GM19035 (cell line): ENCODE data around the gene PRM3.

Experiments
- ATAC-seq: cut with Tn5 transposase; IDR thresholded peaks from one replicate; pipeline ENCODE4 v1.9.1; 2021; ENCODE audit not compliant: unreplicated experiment

The PRM3 gene

DNA sequence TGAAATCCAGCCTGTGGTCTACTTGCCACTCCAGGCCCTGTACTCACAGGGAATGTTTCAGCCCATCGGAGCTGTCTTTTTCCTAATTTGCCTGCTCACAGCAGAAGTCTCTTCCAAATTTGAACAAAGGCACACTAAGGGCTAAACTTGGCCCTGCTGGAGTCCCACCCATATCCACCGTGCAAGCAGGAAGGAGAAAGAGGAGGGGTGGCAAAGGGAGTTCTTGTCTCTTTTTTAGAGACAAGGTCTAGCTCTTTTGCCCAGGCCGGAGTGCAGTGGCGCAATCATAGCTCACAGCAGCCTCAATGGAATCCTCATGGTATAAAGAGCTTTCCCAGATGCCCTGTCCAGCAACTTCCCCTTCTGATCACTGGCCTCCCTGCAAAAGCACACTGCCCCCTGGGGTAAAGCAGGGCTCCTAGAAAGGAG, 10.4 kb upstream of the PRM3 start:
- no peak for ATAC-seq

DNA sequence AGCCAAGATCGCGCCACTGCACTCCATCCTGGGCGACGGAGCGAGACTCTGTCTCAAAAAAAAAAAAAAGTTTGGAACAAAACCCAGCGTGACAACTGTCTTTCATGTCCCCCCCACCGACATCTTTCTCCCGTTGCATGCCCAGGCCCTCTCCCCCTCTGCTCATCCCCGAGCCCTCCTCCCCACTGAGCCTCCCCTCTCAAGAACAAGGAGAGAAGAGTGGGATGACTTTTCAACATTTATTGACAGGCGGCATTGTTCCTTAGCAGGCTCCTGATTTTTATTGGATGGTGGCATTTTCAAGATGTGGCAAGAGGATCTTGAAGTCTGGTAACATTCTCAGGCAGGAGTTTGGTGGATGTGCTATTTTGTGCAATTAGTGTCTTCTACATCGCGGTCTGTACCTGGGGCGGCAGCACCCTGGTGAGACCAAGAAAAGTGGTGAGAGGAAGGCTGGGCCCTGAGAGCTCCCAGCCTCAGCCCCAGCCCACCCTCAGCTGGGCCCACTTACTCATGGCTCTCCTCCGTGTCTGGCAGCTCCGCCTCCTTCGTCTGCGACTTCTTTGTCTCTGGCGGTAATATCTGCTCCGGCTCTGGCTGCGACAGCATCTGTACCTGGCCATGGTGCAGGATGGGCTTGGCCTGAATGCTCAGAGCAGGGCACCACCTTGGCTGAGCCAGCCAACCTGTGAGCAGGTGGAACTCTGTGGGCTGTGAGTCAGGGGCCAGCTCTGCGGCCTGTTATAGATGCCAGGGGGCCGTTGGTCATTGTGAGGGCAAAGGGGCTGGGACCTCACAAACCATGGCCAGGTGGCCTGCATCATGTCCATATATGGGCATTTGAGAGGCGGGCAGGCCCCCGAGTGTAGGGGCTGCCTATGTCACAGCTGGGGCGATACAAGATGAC, 7.4 kb upstream of the PRM3 start, which contains the start of gene PRM1:
PRM1 (minus strand) TSS at position 715 of the 907 bp plus-strand sequence; CDS start at position 623, 92 bp downstream.
- no peak for ATAC-seq

DNA sequence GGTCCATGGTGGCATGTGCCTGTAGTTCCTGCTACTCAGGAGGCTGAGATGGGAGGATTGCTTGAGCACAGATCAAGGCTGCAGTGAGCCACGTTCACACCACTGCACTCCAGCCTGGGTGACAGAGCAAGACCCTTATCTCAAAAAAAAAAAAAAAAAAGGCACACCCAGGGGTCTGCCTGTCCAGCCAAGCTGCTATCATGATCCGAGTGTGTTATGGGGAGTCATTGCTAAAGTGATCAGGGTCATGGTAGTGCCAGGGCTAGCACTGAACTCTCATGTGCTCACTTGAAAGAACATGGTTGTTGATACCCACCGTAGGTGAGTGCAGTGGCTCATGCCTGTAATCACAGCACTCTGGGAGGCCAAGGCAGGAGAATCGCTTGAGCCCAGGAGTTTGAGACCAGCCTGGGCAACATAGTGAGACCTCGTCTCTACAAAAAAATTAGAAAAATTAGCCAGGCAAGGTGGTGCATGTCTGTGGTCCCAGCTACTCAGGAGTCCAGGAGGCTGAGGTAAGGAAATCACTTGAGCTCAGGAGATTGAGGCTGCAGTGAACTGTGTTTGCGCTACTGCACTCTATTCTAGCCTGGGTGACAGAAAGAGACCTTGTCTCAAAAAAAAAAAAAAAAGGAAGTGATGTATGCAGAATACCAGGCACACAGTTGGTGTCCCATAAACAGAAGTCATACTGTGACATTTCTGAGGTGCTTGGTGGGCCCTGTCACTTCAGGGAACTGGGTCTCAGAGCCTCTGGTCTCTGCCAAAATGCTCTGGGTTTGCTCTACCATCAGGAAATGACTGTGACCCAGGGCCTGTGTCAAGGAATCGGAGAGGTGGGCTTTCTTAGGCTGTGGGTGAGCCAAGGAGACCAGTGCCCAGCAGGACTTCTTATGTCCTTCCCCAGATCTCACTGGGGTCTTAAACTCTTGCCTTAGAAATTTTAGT, 5.5 kb upstream of the PRM3 start:
- ATAC-seq = no peak

DNA sequence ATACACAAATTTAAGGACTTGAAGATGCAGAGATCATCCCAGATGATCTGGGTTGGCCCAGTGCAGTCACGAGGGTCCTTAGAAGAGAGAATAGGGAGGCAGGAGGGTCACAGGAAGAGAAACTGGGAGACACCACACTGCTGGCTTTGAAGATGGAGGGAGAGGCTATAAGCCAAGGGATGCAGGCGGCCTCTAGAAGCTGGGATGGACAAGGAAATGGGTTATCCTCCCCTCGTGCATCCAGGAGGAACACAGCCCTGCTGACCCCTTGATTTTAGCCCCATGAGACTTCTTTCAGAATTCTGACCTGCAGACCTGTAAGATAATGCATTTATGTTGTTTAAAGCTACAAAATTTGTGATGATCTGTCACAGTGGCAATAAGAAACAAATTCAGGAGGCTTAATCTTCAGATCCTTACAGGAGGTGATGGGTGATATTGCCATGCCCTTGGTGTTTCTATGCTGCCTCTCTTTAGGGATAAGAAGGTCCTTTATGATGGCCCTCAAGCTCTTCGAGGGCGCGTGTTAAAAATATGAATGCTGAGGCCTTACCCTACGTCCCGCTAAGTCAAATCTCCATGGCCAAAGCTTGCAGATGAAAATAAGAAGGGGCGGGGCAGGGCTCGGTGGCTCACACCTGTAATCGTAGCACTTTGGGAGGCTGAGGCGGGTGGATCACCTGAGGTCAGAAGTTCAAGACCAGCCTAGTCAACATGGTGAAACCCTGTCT, 4.3 kb upstream of the PRM3 start:
- no peak for ATAC-seq

GRCh38 chr16:11276896-11277593, 3.6 kb upstream of the PRM3 start:
- no peak for ATAC-seq

GRCh38 chr16:11276143-11276895, 2.9 kb upstream of the PRM3 start, which contains the start of gene PRM2:
TSS of gene PRM2 (minus strand) at chr16:11276480. CDS start at chr16:11276370, 110 bp downstream.
- ATAC-seq = no peak

- no peak for ATAC-seq
Observed at GRCh38 chr16:11274964-11275363, 1.5 kb upstream of the PRM3 start.

DNA sequence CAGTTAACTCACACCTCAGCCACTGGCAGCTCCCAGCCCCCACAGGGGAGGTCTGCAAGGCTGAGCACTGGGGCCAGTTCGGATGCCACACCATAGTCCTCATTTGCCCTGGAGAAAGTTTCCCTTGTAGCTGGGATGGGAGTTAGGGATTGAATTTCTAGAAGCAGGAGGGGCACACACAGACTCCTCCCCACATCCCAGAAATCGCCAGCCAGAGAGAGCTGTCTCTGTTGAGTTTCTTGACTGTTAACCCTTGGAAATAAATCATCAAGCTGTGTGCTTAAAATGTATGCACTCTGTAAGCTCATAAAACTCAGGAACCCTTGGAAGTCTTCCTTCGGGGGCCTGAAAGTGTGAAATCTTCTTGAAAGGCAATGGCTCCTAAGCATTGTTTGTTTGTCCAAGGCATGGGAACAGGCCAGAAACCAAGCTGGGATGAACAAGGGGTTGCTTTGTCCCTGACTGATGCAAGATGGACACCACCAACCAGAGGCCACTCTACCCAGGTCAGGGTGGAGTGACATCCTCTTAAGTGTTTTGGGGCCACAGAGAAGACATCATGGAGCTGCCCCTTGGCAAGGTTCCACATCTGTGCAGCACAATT, 394 bp upstream of the PRM3 start:
- no peak for ATAC-seq

DNA sequence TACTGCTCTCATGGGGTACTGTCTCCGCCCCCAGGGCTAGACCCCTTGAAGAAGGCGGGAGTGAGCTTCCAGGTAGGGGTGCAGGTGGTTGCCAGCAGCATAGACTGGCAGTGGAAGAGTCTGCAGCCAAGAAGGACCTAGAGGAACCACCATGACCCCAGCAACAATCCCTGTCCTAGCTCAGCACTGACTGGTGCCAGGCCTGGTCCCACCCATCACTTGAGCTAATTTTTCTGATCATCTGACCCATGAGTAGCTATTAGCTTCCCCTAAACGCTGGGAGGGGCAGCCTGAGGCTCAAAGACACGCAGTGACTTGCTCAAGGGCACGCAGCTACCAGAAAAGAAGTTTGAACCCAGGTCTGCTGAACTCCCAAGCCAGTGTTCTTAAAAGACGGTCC, 945 bp downstream of the PRM3 start:
- ATAC-seq = no peak

DNA sequence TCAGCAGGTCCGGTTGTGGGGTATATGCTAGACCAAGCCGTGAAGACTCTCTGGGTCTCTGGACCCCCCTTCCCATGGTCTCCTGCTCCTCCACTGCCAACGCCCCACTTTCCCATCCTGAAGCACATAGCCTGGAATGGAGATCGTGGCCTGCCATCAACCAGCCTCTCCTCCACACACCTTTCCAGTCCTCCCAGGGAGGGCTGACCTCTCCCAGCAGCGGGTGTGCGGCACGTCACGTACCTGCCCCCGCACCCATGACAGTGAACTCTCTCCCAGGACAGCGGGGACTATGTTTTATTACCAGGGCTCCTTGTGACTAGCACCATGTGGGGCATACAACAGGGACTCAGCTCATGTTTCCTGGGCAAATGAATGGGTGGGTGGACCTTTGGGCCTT, 1.8 kb downstream of the PRM3 start:
- no peak for ATAC-seq

GRCh38 chr16:11270602-11271162, 2.7 kb downstream of the PRM3 start:
- ATAC-seq = no peak

- no peak for ATAC-seq
Observed at GRCh38 chr16:11268921-11269375, 4.5 kb downstream of the PRM3 start, which contains the start of gene TNP2. TSS of gene TNP2 (minus strand) at chr16:11269325. CDS start at chr16:11269262, 63 bp downstream.

DNA sequence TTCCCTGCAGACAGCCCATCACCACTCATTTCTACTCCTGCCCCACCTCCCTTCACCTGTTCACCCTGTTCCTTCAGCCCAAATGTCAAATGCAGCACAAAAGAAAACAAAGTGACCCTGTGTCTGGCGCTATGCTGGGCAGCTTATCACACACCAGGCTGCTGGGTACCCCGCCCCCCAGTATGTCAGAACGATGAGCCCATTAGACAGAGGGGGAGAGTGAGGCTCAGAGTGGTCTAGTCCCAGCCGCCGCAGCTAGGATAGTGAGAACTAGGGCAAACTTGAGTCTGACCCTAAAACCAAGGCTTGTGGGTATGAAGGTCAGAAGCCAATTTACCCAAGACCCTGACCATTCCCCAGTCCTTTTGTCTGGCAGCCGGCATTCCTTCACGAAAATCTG, 8.3 kb downstream of the PRM3 start:
- ATAC-seq = no peak

- ATAC-seq = no peak
Observed at GRCh38 chr16:11264155-11264832, 9.1 kb downstream of the PRM3 start.

DNA sequence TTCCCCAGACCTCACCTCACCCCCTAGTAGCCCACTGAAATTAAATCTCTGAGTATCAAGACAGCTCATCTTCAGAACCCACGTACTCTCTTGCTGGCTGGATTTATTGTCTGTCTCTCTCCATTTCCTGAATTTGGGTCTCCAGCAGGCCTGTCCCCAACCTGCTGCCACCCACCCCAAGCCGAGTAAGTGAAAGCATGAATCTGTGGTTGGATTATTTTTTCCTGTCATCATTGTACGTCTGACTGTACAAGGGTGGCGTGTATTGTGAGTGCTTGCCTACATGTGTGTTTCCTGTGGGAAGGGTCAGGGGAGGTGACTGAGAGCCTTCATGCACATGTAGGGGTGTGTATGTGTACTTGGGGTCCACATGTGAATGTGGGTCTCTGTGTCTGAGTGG, 9.7 kb downstream of the PRM3 start:
- ATAC-seq = no peak

DNA sequence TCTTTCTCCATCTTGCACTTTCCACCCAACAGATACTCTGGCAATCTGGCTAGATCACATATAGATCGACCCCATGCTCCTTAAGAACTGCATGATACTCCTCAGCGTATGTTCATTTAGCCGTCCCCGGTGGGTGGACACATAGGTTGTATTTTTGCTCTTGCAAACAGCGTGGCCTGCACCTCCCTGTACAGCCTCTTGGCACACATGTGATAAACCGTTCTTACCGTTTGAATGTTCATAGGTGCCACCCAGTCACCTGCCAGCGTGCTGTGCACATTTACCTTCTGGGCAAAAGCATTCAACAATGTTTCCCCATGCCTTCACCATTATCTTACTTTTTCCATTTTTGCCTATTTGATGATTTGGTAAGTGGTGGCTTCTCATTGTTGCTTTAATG, 10.5 kb downstream of the PRM3 start:
- ATAC-seq = no peak

DNA sequence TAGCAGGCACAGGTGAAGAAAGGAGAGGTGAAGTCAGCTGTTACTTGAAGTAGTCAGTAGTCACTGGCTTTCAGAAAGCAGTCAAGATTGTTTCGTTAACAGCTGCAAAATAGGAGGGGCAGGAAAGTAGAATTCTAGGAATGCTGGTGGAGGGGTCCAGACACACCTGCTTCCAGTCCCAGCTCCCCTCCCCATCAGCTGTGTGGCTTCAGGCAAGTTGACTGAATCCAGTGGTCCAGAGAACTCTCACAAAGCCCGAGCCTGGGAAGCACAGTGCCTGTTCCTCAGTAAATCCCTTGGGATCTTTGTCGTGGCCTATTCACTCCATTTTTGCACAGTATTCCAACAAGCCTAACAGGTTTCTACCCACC, 12.8 kb downstream of the PRM3 start:
- ATAC-seq = no peak
